ENCODE data around the gene ZNF677.
"Not testable (repeated sequence)": the region's sequence is repeated elsewhere in the genome, so short reads cannot be mapped to it uniquely, and the experiment has no call there.

ZNF677 gene

DNA sequence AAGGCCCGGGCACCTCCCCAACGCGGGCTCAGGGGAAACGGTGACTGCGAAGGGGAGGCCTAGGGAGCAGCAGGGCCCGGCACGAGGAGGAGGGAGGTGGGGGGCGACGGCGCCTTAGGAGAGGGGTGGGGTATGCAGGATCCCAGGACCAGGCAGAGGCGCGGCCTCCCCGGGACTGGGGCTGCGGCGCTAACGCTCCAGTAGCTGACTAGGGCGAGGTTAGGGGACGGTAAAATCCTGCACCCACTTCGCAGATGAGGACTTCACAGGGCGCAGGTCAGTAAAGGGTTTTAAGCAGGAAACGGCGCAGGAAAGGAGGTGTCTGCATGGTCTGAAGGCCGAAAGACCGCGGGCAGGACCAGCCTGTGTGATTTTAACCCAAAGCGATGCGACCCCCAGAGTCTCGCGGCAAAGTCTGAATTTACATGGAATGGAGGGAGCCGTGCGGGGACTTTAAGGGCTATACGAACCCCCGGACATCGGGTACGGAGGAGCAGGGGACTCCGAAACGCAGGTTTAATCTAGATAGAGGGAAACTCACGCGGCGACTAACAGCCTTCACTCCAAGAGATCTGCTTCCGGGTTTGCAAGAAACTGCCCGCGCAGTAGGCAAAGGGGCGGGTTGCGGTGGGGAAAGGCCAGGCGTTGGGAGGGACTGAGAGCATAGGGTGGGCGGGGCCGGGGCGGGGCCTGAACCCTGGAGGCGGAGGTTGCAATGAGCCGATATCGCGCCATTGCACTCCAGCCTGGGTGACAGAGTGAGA lies 61.7 kb downstream of the ZNF677 start, which contains the start of gene ZNF665:
Gene ZNF665 (minus strand): TSS at position 588 of the 764 bp plus-strand sequence. CDS start 10,460 bp downstream, outside the sequence.
- DNase-seq = no peak

- no peak for DNase-seq
These were observed 64.4 kb downstream of the ZNF677 start for GRCh38 chr19:53190253-53190652.

DNA sequence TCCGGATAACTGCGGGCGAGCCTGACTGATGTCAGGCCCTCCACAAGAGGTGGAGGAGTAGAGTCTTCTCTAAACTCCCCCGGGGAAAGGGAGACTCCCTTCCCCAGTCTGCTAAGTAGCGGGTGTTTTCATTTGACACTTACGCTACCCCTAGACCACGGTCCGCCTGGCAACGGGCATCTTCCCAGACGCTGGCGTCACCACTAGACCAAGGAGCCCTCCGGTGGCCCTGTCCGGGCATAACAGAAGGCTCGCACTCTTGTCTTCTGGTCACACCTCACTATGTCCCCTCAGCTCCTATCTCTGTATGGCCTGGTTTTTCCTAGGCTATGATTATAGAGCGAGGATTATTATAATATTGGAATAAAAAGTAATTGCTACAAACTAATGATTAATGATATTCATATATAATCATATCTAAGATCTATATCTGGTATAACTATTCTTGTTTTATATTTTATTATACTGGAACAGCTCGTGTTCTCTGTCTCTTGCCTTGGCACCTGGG lies 64.9 kb downstream of the ZNF677 start:
- DNase-seq = not testable (repeated sequence)
